ENCODE data around the gene EMP2.

EMP2 gene

DNA sequence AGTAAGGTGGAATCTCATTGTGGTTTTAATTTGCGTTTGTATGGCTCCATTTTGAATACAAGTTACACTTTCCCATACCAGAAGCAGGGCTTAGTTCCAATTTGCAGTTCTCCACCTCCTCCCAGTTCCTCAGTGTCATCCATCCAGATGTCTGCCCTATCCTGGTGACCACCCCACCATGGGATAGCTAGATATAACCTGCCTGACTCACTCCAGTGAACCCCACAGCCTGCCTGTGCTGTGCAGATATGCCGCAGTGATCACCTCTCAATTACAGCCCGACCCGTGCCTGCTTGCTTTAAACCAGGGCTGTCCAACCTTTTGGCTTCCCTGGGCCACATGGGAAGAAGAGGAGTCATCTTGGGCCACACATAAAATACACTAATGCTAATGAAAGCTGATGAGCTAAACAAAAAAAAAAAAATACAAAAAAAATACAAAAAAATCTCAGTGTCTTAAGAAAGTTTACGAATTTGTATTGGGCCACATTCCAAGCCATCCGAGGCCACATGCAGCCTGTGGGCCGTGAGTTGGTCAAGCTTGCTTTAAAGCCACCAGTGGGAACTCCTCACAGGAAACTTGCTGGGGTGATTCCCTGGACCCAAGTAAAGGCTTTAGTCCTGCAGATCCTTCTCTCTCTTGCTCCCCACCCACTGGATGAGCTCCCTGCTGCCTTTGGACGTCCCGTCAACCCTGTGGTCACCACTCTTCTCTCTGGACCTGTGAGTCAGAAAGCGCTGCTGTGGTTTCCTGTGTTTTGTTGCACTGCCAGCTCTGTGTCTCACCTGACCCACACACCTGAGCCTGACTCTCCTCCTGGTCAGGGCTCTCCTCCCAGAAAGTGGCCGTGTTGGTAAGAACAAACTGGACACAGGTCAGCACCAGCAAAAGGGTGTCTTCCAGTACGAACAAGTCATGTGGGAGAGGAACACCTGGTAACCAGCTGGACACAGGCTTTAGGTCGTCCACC is 83.0 kb downstream of the EMP2 start:
- TF ChIP-seq, protein P1, sequence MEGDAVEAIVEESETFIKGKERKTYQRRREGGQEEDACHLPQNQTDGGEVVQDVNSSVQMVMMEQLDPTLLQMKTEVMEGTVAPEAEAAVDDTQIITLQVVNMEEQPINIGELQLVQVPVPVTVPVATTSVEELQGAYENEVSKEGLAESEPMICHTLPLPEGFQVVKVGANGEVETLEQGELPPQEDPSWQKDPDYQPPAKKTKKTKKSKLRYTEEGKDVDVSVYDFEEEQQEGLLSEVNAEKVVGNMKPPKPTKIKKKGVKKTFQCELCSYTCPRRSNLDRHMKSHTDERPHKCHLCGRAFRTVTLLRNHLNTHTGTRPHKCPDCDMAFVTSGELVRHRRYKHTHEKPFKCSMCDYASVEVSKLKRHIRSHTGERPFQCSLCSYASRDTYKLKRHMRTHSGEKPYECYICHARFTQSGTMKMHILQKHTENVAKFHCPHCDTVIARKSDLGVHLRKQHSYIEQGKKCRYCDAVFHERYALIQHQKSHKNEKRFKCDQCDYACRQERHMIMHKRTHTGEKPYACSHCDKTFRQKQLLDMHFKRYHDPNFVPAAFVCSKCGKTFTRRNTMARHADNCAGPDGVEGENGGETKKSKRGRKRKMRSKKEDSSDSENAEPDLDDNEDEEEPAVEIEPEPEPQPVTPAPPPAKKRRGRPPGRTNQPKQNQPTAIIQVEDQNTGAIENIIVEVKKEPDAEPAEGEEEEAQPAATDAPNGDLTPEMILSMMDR (IDR thresholded peaks at IDR 0.05; ENCODE audit: low read depth, low read length) = no peak
- no peak for DNase-seq (ENCODE audit: extremely low read depth, low read depth)

DNA sequence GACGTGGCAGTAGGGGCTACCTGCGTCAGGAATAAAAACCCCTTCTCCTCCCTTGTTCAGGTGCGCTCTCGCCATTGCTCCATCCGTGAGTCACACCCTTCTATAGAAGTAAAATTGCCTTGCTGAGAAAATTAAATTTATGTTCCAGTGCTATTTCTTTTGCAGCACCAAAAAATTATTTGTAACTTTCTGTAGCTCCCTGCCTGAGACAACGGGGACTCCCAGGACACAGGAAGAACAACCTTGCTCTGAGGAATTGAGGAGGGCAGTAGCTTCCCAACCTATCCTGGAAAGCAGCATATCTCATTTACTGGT is 85.4 kb downstream of the EMP2 start:
- TF ChIP-seq, protein P1 (IDR thresholded peaks at IDR 0.05; ENCODE audit: low read depth, low read length) = no peak
- no peak for DNase-seq (ENCODE audit: extremely low read depth, low read depth)

GRCh38 chr16:10494343-10495030 is 85.9 kb downstream of the EMP2 start:
- TF ChIP-seq, protein P1 (IDR thresholded peaks at IDR 0.05; ENCODE audit: low read depth, low read length) = no peak
- DNase-seq (ENCODE audit: extremely low read depth, low read depth) = no peak

DNA sequence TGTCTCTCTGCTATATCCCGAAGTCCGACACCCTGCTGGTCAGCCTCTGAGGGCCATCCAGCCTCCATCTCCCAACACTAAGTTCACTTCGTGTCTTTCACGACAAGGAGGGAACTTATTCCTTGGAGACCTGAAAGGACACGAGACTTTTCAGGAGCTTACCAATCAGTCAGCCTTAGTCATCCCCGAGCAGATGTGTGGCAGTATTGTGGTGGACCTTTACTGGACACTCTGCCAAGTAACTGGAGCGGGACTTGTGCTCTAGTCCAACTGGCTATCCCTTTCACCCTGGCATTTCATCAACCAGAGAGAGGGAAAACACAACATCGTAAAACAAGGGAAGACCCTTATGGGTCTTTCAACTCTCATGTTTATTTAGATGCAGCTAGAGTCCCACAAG is 87.1 kb downstream of the EMP2 start:
- DNase-seq (ENCODE audit: extremely low read depth, low read depth) = no peak
- TF ChIP-seq, protein P1 (IDR thresholded peaks at IDR 0.05; ENCODE audit: low read depth, low read length) = no peak

- TF ChIP-seq, protein P1 (IDR thresholded peaks at IDR 0.05; ENCODE audit: low read depth, low read length) = no peak
- no peak for DNase-seq (ENCODE audit: extremely low read depth, low read depth)
Measured at GRCh38 chr16:10490141-10490540, 90.3 kb downstream of the EMP2 start.

- no peak for DNase-seq (ENCODE audit: extremely low read depth, low read depth)
- TF ChIP-seq, protein P1 (IDR thresholded peaks at IDR 0.05; ENCODE audit: low read depth, low read length) = no peak
Measured at GRCh38 chr16:10485698-10486382, 94.6 kb downstream of the EMP2 start.
